Natural killer cell (primary cell): ENCODE data around the gene NUDT16L1. TPM values are rescaled to one million over a fixed set of nuclear protein-coding genes. Genes with fewer than 3 reads are reported as not detected.

Experiments
- ATAC-seq, 3 donors: fragments of 150-1000 bp in 2 of 3; fragments of 200-7000 bp in 1 of 3; cut with Tn5 transposase; 1 replicate in 1 of 3; 2 replicates in 2 of 3; pipeline ENCODE4 v1.10.0; 2021; ENCODE audit warnings: mild to moderate bottlenecking in 2 of 3, moderate library complexity in 2 of 3
- DNase-seq, 2 donors: peaks; one replicate each; pipeline versions ENCODE4 v3.0.0 to v3.0.0-alpha.2; 2013 to 2021; ENCODE audit warnings: mixed read lengths in 1 of 2
- H3K27ac ChIP-seq: one replicate; pipeline ENCODE4 v1.5.1; 2013; ENCODE audit warnings: mild to moderate bottlenecking, low read length
- H3K27me3 ChIP-seq: one replicate; pipeline ENCODE4 v1.6.1; 2013; ENCODE audit warnings: low read length; ENCODE audit not compliant: control insufficient read depth, insufficient read depth
- H3K36me3 ChIP-seq: one replicate; pipeline ENCODE4 v1.6.1; 2013; ENCODE audit warnings: low read length; ENCODE audit not compliant: control insufficient read depth, insufficient read depth
- H3K4me1 ChIP-seq: one replicate; pipeline ENCODE4 v1.6.1; 2013; ENCODE audit warnings: low read length; ENCODE audit not compliant: control insufficient read depth, insufficient read depth
- H3K4me3 ChIP-seq: one replicate; pipeline ENCODE4 v1.5.1; 2013; ENCODE audit warnings: low read length
- H3K9me3 ChIP-seq: one replicate; pipeline ENCODE4 v1.6.1; 2013; ENCODE audit warnings: low read length; ENCODE audit not compliant: control insufficient read depth, insufficient read depth
- H3K27ac Mint-ChIP-seq, 2 donors: one replicate each; pipeline ENCODE4 v1.8.0; 2022; ENCODE audit warnings: mild to moderate bottlenecking in 2 of 2, mixed read lengths in 2 of 2, moderate library complexity in 1 of 2
- H3K27me3 Mint-ChIP-seq, 2 donors: one replicate each; pipeline ENCODE4 v1.8.0; 2022; ENCODE audit warnings: low read depth in 2 of 2, mixed read lengths in 2 of 2
- H3K36me3 Mint-ChIP-seq: one replicate; pipeline ENCODE4 v1.8.0; 2022; ENCODE audit warnings: mixed read lengths
- H3K4me1 Mint-ChIP-seq, 2 donors: one replicate each; pipeline ENCODE4 v1.8.0; 2022; ENCODE audit warnings: mixed read lengths in 2 of 2
- H3K4me3 Mint-ChIP-seq: one replicate; pipeline ENCODE4 v1.8.0; 2022; ENCODE audit warnings: mild to moderate bottlenecking, moderate library complexity, mixed read lengths
- H3K9me3 Mint-ChIP-seq, 2 donors: one replicate each; pipeline ENCODE4 v1.8.0; 2022; ENCODE audit warnings: mixed read lengths in 2 of 2
- CTCF ChIP-seq: fragments of 200-600 bp; IDR thresholded peaks from one replicate; pipeline ENCODE4 v1.8.0; 2022; ENCODE audit warnings: antibody characterized with exemption
- WGBS: methylation state at CpG from one replicate; pipeline ENCODE4 v1.1.7; 2013; ENCODE audit warnings: missing lambda C conversion rate; ENCODE audit not compliant: insufficient coverage; 5-methylcytosine and 5-hydroxymethylcytosine counted together
- intact Hi-C: fragments of 100-400 bp; cut with micrococcal nuclease; formaldehyde crosslinking; loops from one replicate; pipeline ENCODE4 v1.14.2; 2022
- total RNA-seq, 4 donors: library from RNA; stranded (reverse); fragments of 120-200 nt in 1 of 4; gene quantifications; one replicate each; pipeline versions ENCODE4 v1.2.3 to v1.2.4, GENCODE V29; 2013 to 2022

The NUDT16L1 gene
- total RNA-seq, 3 donors from 2014 or later (not counting 1 experiment from before 2014, with no cell fraction given) = 30.8 to 39.1 (median 35.0) TPM

GRCh38 chr16:4702466-4702808, 9.1 kb downstream of the NUDT16L1 start:
- peaks cover 14% of the 10 kb centered on the region for H3K4me1 ChIP-seq
- Mint-ChIP-seq H3K4me1 (peaks cover 0 to 4% of the 10 kb centered on the region in 2 donors), H3K36me3 (peaks cover 7% of the 10 kb centered on the region), H3K9me3 (no peaks in the 10 kb centered on the region), H3K27ac (no peak overlapping the region), H3K4me3 (no peak overlapping the region), H3K27me3 (no peaks in the 10 kb centered on the region)
- no peaks in the 10 kb centered on the region for H3K27me3 ChIP-seq
- TF ChIP-seq CTCF = no peak
- no peak for ATAC-seq
- H3K9me3 ChIP-seq = no peaks in the 10 kb centered on the region
- no peak overlapping the region for H3K4me3 ChIP-seq
- no peak for DNase-seq
- no peak overlapping the region for H3K27ac ChIP-seq
- 66% methylated on average over 7 of the region's 7 CpGs for WGBS
- H3K36me3 ChIP-seq = peaks cover 38% of the 10 kb centered on the region
- intact Hi-C loops = no loop called here

GRCh38 chr16:4703906-4704305, 10.5 kb downstream of the NUDT16L1 start:
- ATAC-seq (no peak), DNase-seq (no peak)
- Histone ChIP-seq H3K4me3 (no peak overlapping the region), H3K9me3 (no peaks in the 10 kb centered on the region), H3K27me3 (no peaks in the 10 kb centered on the region), H3K4me1 (peaks cover 14% of the 10 kb centered on the region), H3K27ac (no peak overlapping the region), H3K36me3 (peaks cover 30% of the 10 kb centered on the region)
- TF ChIP-seq CTCF = no peak
- Mint-ChIP-seq H3K4me1 (peaks cover 0 to 4% of the 10 kb centered on the region in 2 donors), H3K4me3 (no peak overlapping the region), H3K27me3 (no peaks in the 10 kb centered on the region), H3K36me3 (peaks cover 7% of the 10 kb centered on the region), H3K9me3 (no peaks in the 10 kb centered on the region), H3K27ac (no peak overlapping the region)
- intact Hi-C loops = no loop called here
- WGBS = 56% methylated on average over 7 of the region's 7 CpGs

GRCh38 chr16:4704491-4704890, 11.1 kb downstream of the NUDT16L1 start:
- Histone ChIP-seq H3K4me3 (no peak overlapping the region), H3K9me3 (no peaks in the 10 kb centered on the region), H3K36me3 (peaks cover 24% of the 10 kb centered on the region), H3K27ac (no peak overlapping the region), H3K4me1 (peaks cover 14% of the 10 kb centered on the region), H3K27me3 (no peaks in the 10 kb centered on the region)
- Mint-ChIP-seq H3K36me3 (peaks cover 7% of the 10 kb centered on the region), H3K9me3 (no peaks in the 10 kb centered on the region), H3K27ac (no peak overlapping the region), H3K4me3 (no peak overlapping the region), H3K27me3 (no peaks in the 10 kb centered on the region), H3K4me1 (peaks cover 0 to 4% of the 10 kb centered on the region in 2 donors)
- 91% methylated on average over 8 of the region's 8 CpGs for WGBS
- DNase-seq (no peak), ATAC-seq (no peak)
- intact Hi-C loops = no loop called here
- no peak for TF ChIP-seq CTCF

- Mint-ChIP-seq H3K27ac (no peak overlapping the region), H3K36me3 (peaks cover 7% of the 10 kb centered on the region), H3K27me3 (no peaks in the 10 kb centered on the region), H3K4me3 (no peak overlapping the region), H3K4me1 (peaks cover 0 to 4% of the 10 kb centered on the region in 2 donors), H3K9me3 (no peaks in the 10 kb centered on the region)
- no peak overlapping the region for H3K27ac ChIP-seq
- no peak for DNase-seq
- no peak for TF ChIP-seq CTCF
- H3K36me3 ChIP-seq = peaks cover 25% of the 10 kb centered on the region
- H3K4me1 ChIP-seq = peaks cover 14% of the 10 kb centered on the region
- intact Hi-C loops = no loop called here
- no peak for ATAC-seq
- H3K4me3 ChIP-seq = no peak overlapping the region
- H3K9me3 ChIP-seq = no peaks in the 10 kb centered on the region
- H3K27me3 ChIP-seq = no peaks in the 10 kb centered on the region
- 98% methylated on average over 14 of the region's 14 CpGs for WGBS
Observed at GRCh38 chr16:4704913-4705312, 11.6 kb downstream of the NUDT16L1 start.
